K562 (cell line): ENCODE results near the gene AK4. TPM values are rescaled to one million over a fixed set of nuclear protein-coding genes. Genes with fewer than 3 reads are reported as not detected.

Experiments used
- EP300 ChIP-seq: IDR thresholded peaks from 2 replicates; pipeline ENCODE4 v1.6.1; 2012; ENCODE audit warnings: low read length, improper control_type of control experiment
- GMEB1 ChIP-seq: fragments of 250-450 bp; sonication (Bioruptor Pico); IDR thresholded peaks from 2 replicates; pipeline ENCODE4 v1.4.0; 2020; ENCODE audit warnings: mild to moderate bottlenecking
- KDM4B ChIP-seq, 2 experiments: fragments of 450-650 bp in 1 of 2; sonication (generic) in 1 of 2; IDR thresholded peaks; 2 replicates each; pipeline ENCODE4 v1.6.1; 2016 to 2017; ENCODE audit warnings: borderline replicate concordance in 2 of 2, antibody characterized with exemption in 1 of 2, low read depth in 1 of 2, mild to moderate bottlenecking in 1 of 2
- SMARCB1 ChIP-seq: IDR thresholded peaks from 2 replicates; pipeline ENCODE4 v1.6.1; 2011; ENCODE audit warnings: improper control_type of control experiment, low read depth; ENCODE audit not compliant: insufficient read length
- SRSF3 ChIP-seq: fragments of 200-400 bp; formaldehyde crosslinking; IDR thresholded peaks from 2 replicates; pipeline ENCODE4 v1.6.1; 2016; ENCODE audit warnings: mild to moderate bottlenecking, low read length, moderate library complexity; ENCODE audit not compliant: insufficient read depth
- SUPT5H ChIP-seq: fragments of 450-650 bp; IDR thresholded peaks from 2 replicates; pipeline ENCODE4 v1.6.1; 2016
- ZBED1 ChIP-seq: IDR thresholded peaks from 2 replicates; pipeline ENCODE4 v1.6.1; 2014
- ZBTB26 ChIP-seq: fragments of 450-650 bp; formaldehyde crosslinking; IDR thresholded peaks from 2 replicates; pipeline ENCODE4 v1.4.0; 2022; ENCODE audit warnings: missing genetic modification characterization
- ZKSCAN8 ChIP-seq: fragments of 200-800 bp; sonication (Bioruptor generic); IDR thresholded peaks from 2 replicates; pipeline ENCODE4 v1.6.1; 2016; ENCODE audit warnings: missing genetic modification characterization, missing compliant biosample characterization
- ZNF165 ChIP-seq: fragments of 250-450 bp; sonication (Bioruptor Pico); IDR thresholded peaks from 2 replicates; pipeline ENCODE4 v1.4.0; 2020; ENCODE audit warnings: borderline replicate concordance
- ZNF175 ChIP-seq: fragments of 200-800 bp; sonication (Bioruptor generic); IDR thresholded peaks from 2 replicates; pipeline ENCODE4 v1.6.1; 2016; ENCODE audit warnings: low read depth, mild to moderate bottlenecking, missing genetic modification characterization, missing compliant biosample characterization
- ZNF239 ChIP-seq: fragments of 250-450 bp; sonication (Bioruptor Pico); IDR thresholded peaks from 2 replicates; pipeline ENCODE4 v1.4.0; 2020; ENCODE audit warnings: mild to moderate bottlenecking
- ZNF347 ChIP-seq: fragments of 450-650 bp; formaldehyde crosslinking; IDR thresholded peaks from 2 replicates; pipeline ENCODE4 v1.4.0; 2020; ENCODE audit warnings: low read depth, mild to moderate bottlenecking, moderate library complexity
- ZNF518B ChIP-seq: fragments of 250-450 bp; sonication (Bioruptor Pico); IDR thresholded peaks from 2 replicates; pipeline ENCODE4 v1.5.0; 2021; ENCODE audit warnings: mild to moderate bottlenecking, moderate library complexity
- polyA plus RNA-seq, 8 experiments: library from polyadenylated mRNA; depleted of rRNA in 4 of 8; stranded (reverse) in 5 of 8; unstranded in 3 of 8; fragments of >200 nt; fragmentation: Nextera tagmentation in 2 of 8; fragmentation: Illumina TruSeq in 1 of 8; extraction: Ambion mirVana in 2 of 8; extraction: Trizol in 1 of 8; gene quantifications; 2 replicates each; pipeline versions ENCODE4 v1.2.1 to v1.2.3, GENCODE V29; 2011 to 2014; ENCODE audit warnings: inconsistent platforms in 1 of 8, missing spikeins in 1 of 8
- total RNA-seq, 7 experiments: library from RNA; depleted of rRNA in 6 of 7; stranded (reverse); fragments of >200 nt in 6 of 7; fragmentation: Illumina TruSeq in 2 of 7; extraction: Trizol in 2 of 7; gene quantifications; 2 replicates each; pipeline versions ENCODE4 v1.2.1 to v1.2.3, GENCODE V29; 2011 to 2021; ENCODE audit warnings: low replicate concordance in 1 of 7
- TF ChIP-seq, protein P1 (sequence below): fragments of 200-800 bp; sonication (Bioruptor generic); IDR thresholded peaks from 2 replicates; pipeline ENCODE4 v1.6.1; 2016; ENCODE audit warnings: missing genetic modification characterization, missing compliant biosample characterization

Gene AK4
- total and polyA plus RNA-seq, 9 of the 15 experiments (the other 6 are each of a cell fraction or from before 2014, with no cell fraction given) = 10.4 to 96.6 (median 21.5) TPM

- TF ChIP-seq EP300 (peak; percentile 55), ZBED1 (no peak), ZNF175 (CRISPR knock-in tag) (no peak), ZBTB26 (CRISPR knock-in tag) (no peak), SRSF3 (no peak), ZNF518B (CRISPR knock-in tag) (no peak), ZKSCAN8 (CRISPR knock-in tag) (no peak), KDM4B (IDR thresholded peaks at IDR 0.05; ENCODE audit: borderline replicate concordance in 2 of 2, low read depth in 1 of 2) (no peak), ZNF239 (CRISPR knock-in tag) (no peak; the same call in 1 of the 2 replicates), ZNF347 (CRISPR knock-in tag) (no peak), SMARCB1 (no peak), ZNF165 (CRISPR knock-in tag) (no peak), GMEB1 (CRISPR knock-in tag) (no peak), SUPT5H (no peak)
- TF ChIP-seq, protein P1, sequence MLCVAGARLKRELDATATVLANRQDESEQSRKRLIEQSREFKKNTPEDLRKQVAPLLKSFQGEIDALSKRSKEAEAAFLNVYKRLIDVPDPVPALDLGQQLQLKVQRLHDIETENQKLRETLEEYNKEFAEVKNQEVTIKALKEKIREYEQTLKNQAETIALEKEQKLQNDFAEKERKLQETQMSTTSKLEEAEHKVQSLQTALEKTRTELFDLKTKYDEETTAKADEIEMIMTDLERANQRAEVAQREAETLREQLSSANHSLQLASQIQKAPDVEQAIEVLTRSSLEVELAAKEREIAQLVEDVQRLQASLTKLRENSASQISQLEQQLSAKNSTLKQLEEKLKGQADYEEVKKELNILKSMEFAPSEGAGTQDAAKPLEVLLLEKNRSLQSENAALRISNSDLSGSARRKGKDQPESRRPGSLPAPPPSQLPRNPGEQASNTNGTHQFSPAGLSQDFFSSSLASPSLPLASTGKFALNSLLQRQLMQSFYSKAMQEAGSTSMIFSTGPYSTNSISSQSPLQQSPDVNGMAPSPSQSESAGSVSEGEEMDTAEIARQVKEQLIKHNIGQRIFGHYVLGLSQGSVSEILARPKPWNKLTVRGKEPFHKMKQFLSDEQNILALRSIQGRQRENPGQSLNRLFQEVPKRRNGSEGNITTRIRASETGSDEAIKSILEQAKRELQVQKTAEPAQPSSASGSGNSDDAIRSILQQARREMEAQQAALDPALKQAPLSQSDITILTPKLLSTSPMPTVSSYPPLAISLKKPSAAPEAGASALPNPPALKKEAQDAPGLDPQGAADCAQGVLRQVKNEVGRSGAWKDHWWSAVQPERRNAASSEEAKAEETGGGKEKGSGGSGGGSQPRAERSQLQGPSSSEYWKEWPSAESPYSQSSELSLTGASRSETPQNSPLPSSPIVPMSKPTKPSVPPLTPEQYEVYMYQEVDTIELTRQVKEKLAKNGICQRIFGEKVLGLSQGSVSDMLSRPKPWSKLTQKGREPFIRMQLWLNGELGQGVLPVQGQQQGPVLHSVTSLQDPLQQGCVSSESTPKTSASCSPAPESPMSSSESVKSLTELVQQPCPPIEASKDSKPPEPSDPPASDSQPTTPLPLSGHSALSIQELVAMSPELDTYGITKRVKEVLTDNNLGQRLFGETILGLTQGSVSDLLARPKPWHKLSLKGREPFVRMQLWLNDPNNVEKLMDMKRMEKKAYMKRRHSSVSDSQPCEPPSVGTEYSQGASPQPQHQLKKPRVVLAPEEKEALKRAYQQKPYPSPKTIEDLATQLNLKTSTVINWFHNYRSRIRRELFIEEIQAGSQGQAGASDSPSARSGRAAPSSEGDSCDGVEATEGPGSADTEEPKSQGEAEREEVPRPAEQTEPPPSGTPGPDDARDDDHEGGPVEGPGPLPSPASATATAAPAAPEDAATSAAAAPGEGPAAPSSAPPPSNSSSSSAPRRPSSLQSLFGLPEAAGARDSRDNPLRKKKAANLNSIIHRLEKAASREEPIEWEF = no peak
These were observed 17.4 kb downstream of the AK4 start (continued) for GRCh38 chr1:65165269-65165993.
